Type B pancreatic cell (in vitro differentiated cells): Measurements from ENCODE around the gene CPED1. TPM values are rescaled to one million over a fixed set of nuclear protein-coding genes. Genes with fewer than 3 reads are reported as not detected.
A peak's percentile ranks its signal among the peaks of the same experiment; 100 is the strongest.

ENCODE experiments used
- DNase-seq: peaks from one replicate; pipeline ENCODE4 v3.0.0; 2021; ENCODE audit warnings: mixed read lengths; ENCODE audit not compliant: unreplicated experiment; ENCODE audit errors: extremely low spot score
- H3K27ac Mint-ChIP-seq: 2 replicates; pipeline ENCODE4 v1.8.0; 2021; ENCODE audit warnings: mild to moderate bottlenecking, mixed read lengths
- H3K27me3 Mint-ChIP-seq: 2 replicates; pipeline ENCODE4 v1.8.0; 2021; ENCODE audit warnings: mixed read lengths
- H3K36me3 Mint-ChIP-seq: 2 replicates; pipeline ENCODE4 v1.8.0; 2021; ENCODE audit warnings: mixed read lengths
- H3K4me1 Mint-ChIP-seq: one replicate; pipeline ENCODE4 v1.8.0; 2021; ENCODE audit warnings: mixed read lengths; ENCODE audit not compliant: unreplicated experiment
- H3K4me3 Mint-ChIP-seq: 2 replicates; pipeline ENCODE4 v1.8.0; 2021; ENCODE audit warnings: mild to moderate bottlenecking, mixed read lengths
- H3K9me3 Mint-ChIP-seq: 2 replicates; pipeline ENCODE4 v1.8.0; 2021; ENCODE audit warnings: mixed read lengths
- CTCF ChIP-seq: fragments of 200-600 bp; sonication (generic); conservative IDR thresholded peaks from 2 replicates; pipeline ENCODE4 v1.5.0; 2021; ENCODE audit warnings: antibody characterized with exemption, mild to moderate bottlenecking
- total RNA-seq: library from RNA; stranded (reverse); gene quantifications from 2 replicates; pipeline ENCODE4 v1.2.1, GENCODE V29; 2021; ENCODE audit warnings: low replicate concordance

The CPED1 gene
- total RNA-seq, 1 donor from 2014 or later: 45.4 TPM

DNA sequence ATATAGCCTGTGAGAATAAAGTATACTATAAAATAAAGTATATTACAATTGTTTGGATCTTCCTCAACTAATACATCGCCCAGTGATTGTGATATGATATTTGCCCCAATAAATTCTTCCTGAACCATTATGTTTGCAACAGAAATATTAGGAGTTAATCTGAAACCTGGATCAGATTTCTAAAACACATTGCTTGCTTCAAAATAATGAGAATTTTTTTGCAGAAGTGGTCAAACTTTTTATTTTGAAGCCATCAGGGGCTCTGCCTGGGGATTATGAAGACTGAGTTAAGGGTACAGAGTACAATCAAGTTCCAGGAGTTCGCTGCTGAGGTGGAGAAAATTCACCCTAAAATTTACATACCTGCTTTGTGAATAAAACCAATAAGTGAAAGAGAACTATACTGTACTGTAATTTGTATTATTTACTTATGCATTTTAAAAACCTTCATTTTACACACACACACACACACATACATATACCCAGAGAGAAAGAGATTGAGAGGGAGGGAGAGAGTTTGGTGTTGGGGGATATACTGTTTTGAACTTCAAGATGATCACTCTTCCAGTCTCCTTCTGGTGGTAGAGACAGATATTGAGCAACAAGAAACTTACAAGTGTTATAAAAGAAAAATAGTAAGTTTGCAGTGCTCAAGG, 91.9 kb downstream of the CPED1 start:
- Mint-ChIP-seq H3K27ac (no peak overlapping the region), H3K27me3 (no peaks in the 10 kb centered on the region), H3K36me3 (no peaks in the 10 kb centered on the region), H3K9me3 (no peaks in the 10 kb centered on the region), H3K4me1 (peaks cover 21% of the 10 kb centered on the region), H3K4me3 (no peak overlapping the region)
- TF ChIP-seq CTCF: no peak
- DNase-seq: no peak

GRCh38 chr7:121080913-121081326, 92.4 kb downstream of the CPED1 start:
- no peaks in the 10 kb centered on the region for H3K27me3 Mint-ChIP-seq
- peaks cover 20% of the 10 kb centered on the region for H3K4me1 Mint-ChIP-seq
- H3K36me3 Mint-ChIP-seq: peaks cover 2% of the 10 kb centered on the region
- no peak overlapping the region for H3K4me3 Mint-ChIP-seq
- no peak for TF ChIP-seq CTCF
- no peaks in the 10 kb centered on the region for H3K9me3 Mint-ChIP-seq
- DNase-seq: no peak
- no peak overlapping the region for H3K27ac Mint-ChIP-seq

- Mint-ChIP-seq H3K27ac (no peak overlapping the region), H3K36me3 (peaks cover 4% of the 10 kb centered on the region), H3K4me3 (no peak overlapping the region), H3K9me3 (no peaks in the 10 kb centered on the region), H3K27me3 (no peaks in the 10 kb centered on the region), H3K4me1 (peaks cover 15% of the 10 kb centered on the region)
- TF ChIP-seq CTCF: peak; percentile 82
- no peak for DNase-seq
These were observed 92.9 kb downstream of the CPED1 start for GRCh38 chr7:121081327-121081936.

DNA sequence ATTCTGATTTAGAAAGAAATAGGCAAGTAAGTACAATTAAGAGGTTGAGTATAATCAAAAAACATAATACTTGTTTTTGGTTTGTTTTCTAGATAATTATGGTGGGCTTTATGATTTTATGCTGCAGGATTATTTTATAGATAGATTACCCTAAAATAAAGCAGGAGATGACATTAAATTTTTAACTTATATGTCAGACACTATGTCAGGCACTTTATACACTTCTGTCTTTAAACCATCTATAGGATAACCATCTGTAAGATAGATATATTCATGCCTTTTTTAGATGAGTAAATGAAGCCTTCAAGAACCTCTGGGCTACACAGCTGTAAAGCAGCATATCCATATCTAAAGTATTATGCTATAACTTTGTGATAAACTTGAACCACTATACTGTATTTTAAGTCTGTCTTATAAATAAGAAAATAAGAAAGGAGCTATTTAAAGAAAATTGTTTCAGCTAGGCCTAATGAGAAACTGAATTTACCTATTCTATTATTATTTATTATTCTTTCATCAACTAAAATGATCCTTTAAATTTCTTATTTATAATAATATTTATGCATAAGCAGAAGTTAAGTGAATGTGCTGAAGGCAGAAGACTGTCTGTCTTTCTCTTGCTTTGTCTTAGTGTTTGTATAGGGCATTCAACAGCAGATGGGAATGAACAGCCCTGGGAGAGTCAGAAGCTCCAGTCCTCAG, 94.0 kb downstream of the CPED1 start:
- no peak overlapping the region for H3K4me3 Mint-ChIP-seq
- H3K9me3 Mint-ChIP-seq: no peaks in the 10 kb centered on the region
- TF ChIP-seq CTCF: no peak
- no peak overlapping the region for H3K27ac Mint-ChIP-seq
- peaks cover 4% of the 10 kb centered on the region for H3K36me3 Mint-ChIP-seq
- no peaks in the 10 kb centered on the region for H3K27me3 Mint-ChIP-seq
- no peak for DNase-seq
- peaks cover 12% of the 10 kb centered on the region for H3K4me1 Mint-ChIP-seq

- H3K4me3 Mint-ChIP-seq: no peak overlapping the region
- no peaks in the 10 kb centered on the region for H3K27me3 Mint-ChIP-seq
These were observed 94.8 kb downstream of the CPED1 start for GRCh38 chr7:121083138-121083789.

More at GRCh38 chr7:121083138-121083789, 94.8 kb downstream of the CPED1 start:
- DNase-seq: no peak
- no peak for TF ChIP-seq CTCF
- H3K4me1 Mint-ChIP-seq: peaks cover 12% of the 10 kb centered on the region
- H3K9me3 Mint-ChIP-seq: no peaks in the 10 kb centered on the region
- peaks cover 4% of the 10 kb centered on the region for H3K36me3 Mint-ChIP-seq
- H3K27ac Mint-ChIP-seq: no peak overlapping the region
